Lower leg skin (tissue), 3 donors: ENCODE measurements around the gene AVPI1.

Experiments used
- CTCF ChIP-seq, 3 donors: fragments of 450-650 bp; IDR thresholded peaks; one replicate each; pipeline ENCODE4 v1.5.1; 2016; ENCODE audit warnings: antibody characterized with exemption in 3 of 3, mild to moderate bottlenecking in 3 of 3, moderate library complexity in 2 of 3
- POLR2A ChIP-seq, 2 donors: fragments of 450-650 bp; IDR thresholded peaks; one replicate each; pipeline ENCODE4 v1.6.1; 2016 to 2017; ENCODE audit warnings: antibody characterized with exemption in 2 of 2, mild to moderate bottlenecking in 1 of 2, moderate library complexity in 1 of 2

- TF ChIP-seq CTCF (IDR thresholded peaks at IDR 0.05) (no peak), POLR2A (IDR thresholded peaks at IDR 0.05) (no peak)
These were observed 16.5 kb upstream of the AVPI1 start for GRCh38 chr10:97703398-97704067.
